Measurements from ENCODE around the gene ZNF598.

The ZNF598 gene

GRCh38 chr16:1990101-1990350 is 19.6 kb downstream of the ZNF598 start:
- no peak for DNase-seq

- no peak for DNase-seq
These were observed 20.2 kb downstream of the ZNF598 start, which contains the start of gene SYNGR3 for GRCh38 chr16:1989209-1990100. SYNGR3 (plus strand) TSS chr16:1989970; CDS start chr16:1990103, 133 bp downstream.

- no peak for DNase-seq
These were observed 22.4 kb downstream of the ZNF598 start for GRCh38 chr16:1987198-1987597.

GRCh38 chr16:1985466-1986150 is 24.0 kb downstream of the ZNF598 start:
- DNase-seq: no peak

- DNase-seq: no peak
These were observed 25.0 kb downstream of the ZNF598 start for GRCh38 chr16:1984347-1985225.

- DNase-seq: no peak
These were observed 25.9 kb downstream of the ZNF598 start, which contains the start of gene GFER for GRCh38 chr16:1983544-1984346. GFER (plus strand) TSS chr16:1984193; CDS start chr16:1984219, 26 bp downstream.

- DNase-seq: no peak
These were observed 26.6 kb downstream of the ZNF598 start for GRCh38 chr16:1982991-1983543.

GRCh38 chr16:1982013-1982433 is 27.6 kb downstream of the ZNF598 start:
- DNase-seq: no peak

- no peak for DNase-seq
These were observed 28.2 kb downstream of the ZNF598 start, which contains the start of gene NOXO1 for GRCh38 chr16:1981398-1981836. NOXO1 (minus strand) TSS chr16:1981469; CDS start chr16:1981179, 290 bp downstream.

- DNase-seq: no peak
These were observed 28.9 kb downstream of the ZNF598 start for GRCh38 chr16:1980770-1981087.

- DNase-seq: no peak
These were observed 29.4 kb downstream of the ZNF598 start for GRCh38 chr16:1980030-1980769.

GRCh38 chr16:1979271-1980029 is 30.2 kb downstream of the ZNF598 start:
- no peak for DNase-seq

GRCh38 chr16:1978476-1979120 is 31.0 kb downstream of the ZNF598 start:
- DNase-seq: no peak

- no peak for DNase-seq
These were observed 31.7 kb downstream of the ZNF598 start for GRCh38 chr16:1977875-1978268.

GRCh38 chr16:1976951-1977874 is 32.4 kb downstream of the ZNF598 start:
- DNase-seq: no peak

GRCh38 chr16:1976216-1976520 is 33.5 kb downstream of the ZNF598 start:
- no peak for DNase-seq

- DNase-seq: no peak
These were observed 34.0 kb downstream of the ZNF598 start for GRCh38 chr16:1975432-1976215.

Measured in NCI-H2081 treated with DMSO at 0.1 percent for 48 hours (cell line).